PC-9 (cell line): ENCODE data around the gene TPK1.

Source experiments
- EZH2 ChIP-seq: fragments of 200-600 bp; sonication (generic); IDR thresholded peaks from 2 replicates; pipeline ENCODE4 v1.8.0; 2017; ENCODE audit warnings: antibody characterized with exemption, low read depth
- TF ChIP-seq, protein P1 (sequence below): fragments of 200-600 bp; sonication (generic); conservative IDR thresholded peaks from 2 replicates; pipeline ENCODE4 v1.6.1; 2017; ENCODE audit warnings: mixed run types, antibody characterized with exemption, mild to moderate bottlenecking, moderate library complexity

DNA sequence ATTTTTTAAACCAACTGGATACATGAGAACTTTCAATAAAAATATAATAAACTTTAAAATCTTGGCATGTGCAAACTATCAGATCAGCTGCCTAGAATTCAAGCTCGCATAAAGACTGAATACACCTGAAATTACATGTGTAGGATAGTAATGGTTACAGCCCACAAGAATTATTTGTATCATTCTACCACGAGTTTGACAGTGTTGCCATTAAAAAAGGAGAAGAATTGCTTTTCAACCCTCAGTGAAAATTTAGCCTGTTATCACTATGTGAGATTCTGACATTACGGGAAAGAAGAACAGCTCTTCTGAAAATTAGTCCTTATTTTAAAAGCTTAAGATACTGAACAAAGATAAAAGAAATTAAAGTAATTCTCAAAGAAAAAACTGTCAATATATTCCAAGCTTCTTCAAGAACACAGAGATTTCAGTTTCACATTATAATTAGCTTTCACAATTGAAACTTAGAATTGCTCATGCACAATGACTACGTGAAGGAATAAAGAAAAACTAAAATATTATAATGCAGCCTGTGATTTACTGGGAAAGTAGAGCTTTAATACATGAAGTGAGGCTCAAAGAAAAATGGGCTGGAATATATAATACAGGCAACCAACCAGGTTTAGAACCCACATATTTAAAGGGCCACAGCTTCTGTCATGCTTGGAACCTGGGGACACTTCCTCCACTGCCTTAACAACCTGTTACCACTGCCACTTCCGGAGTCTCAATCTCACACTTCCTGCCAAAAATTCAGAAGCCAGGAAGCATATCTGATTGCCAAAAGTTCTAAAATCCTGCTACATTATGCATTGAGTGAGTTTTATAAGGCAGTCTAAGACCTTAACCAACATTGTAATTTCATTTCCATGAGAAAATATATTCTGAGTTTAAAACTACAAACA, 23.2 kb downstream of the TPK1 start:
- TF ChIP-seq EZH2, result no peak
- TF ChIP-seq, protein P1, sequence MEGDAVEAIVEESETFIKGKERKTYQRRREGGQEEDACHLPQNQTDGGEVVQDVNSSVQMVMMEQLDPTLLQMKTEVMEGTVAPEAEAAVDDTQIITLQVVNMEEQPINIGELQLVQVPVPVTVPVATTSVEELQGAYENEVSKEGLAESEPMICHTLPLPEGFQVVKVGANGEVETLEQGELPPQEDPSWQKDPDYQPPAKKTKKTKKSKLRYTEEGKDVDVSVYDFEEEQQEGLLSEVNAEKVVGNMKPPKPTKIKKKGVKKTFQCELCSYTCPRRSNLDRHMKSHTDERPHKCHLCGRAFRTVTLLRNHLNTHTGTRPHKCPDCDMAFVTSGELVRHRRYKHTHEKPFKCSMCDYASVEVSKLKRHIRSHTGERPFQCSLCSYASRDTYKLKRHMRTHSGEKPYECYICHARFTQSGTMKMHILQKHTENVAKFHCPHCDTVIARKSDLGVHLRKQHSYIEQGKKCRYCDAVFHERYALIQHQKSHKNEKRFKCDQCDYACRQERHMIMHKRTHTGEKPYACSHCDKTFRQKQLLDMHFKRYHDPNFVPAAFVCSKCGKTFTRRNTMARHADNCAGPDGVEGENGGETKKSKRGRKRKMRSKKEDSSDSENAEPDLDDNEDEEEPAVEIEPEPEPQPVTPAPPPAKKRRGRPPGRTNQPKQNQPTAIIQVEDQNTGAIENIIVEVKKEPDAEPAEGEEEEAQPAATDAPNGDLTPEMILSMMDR, result no peak
